Natural killer cell (primary cell): ENCODE data around the gene SHB. TPM values are rescaled to one million over a fixed set of nuclear protein-coding genes. Genes with fewer than 3 reads are reported as not detected.

Experiments
- ATAC-seq, 3 donors: fragments of 150-1000 bp in 2 of 3; fragments of 200-7000 bp in 1 of 3; cut with Tn5 transposase; 1 replicate in 1 of 3; 2 replicates in 2 of 3; pipeline ENCODE4 v1.10.0; 2021; ENCODE audit warnings: mild to moderate bottlenecking in 2 of 3, moderate library complexity in 2 of 3
- DNase-seq, 2 donors: peaks; one replicate each; pipeline versions ENCODE4 v3.0.0 to v3.0.0-alpha.2; 2013 to 2021; ENCODE audit warnings: mixed read lengths in 1 of 2
- H3K27ac ChIP-seq: one replicate; pipeline ENCODE4 v1.5.1; 2013; ENCODE audit warnings: mild to moderate bottlenecking, low read length
- H3K27me3 ChIP-seq: one replicate; pipeline ENCODE4 v1.6.1; 2013; ENCODE audit warnings: low read length; ENCODE audit not compliant: control insufficient read depth, insufficient read depth
- H3K36me3 ChIP-seq: one replicate; pipeline ENCODE4 v1.6.1; 2013; ENCODE audit warnings: low read length; ENCODE audit not compliant: control insufficient read depth, insufficient read depth
- H3K4me1 ChIP-seq: one replicate; pipeline ENCODE4 v1.6.1; 2013; ENCODE audit warnings: low read length; ENCODE audit not compliant: control insufficient read depth, insufficient read depth
- H3K4me3 ChIP-seq: one replicate; pipeline ENCODE4 v1.5.1; 2013; ENCODE audit warnings: low read length
- H3K9me3 ChIP-seq: one replicate; pipeline ENCODE4 v1.6.1; 2013; ENCODE audit warnings: low read length; ENCODE audit not compliant: control insufficient read depth, insufficient read depth
- H3K27ac Mint-ChIP-seq, 2 donors: one replicate each; pipeline ENCODE4 v1.8.0; 2022; ENCODE audit warnings: mild to moderate bottlenecking in 2 of 2, mixed read lengths in 2 of 2, moderate library complexity in 1 of 2
- H3K27me3 Mint-ChIP-seq, 2 donors: one replicate each; pipeline ENCODE4 v1.8.0; 2022; ENCODE audit warnings: low read depth in 2 of 2, mixed read lengths in 2 of 2
- H3K36me3 Mint-ChIP-seq: one replicate; pipeline ENCODE4 v1.8.0; 2022; ENCODE audit warnings: mixed read lengths
- H3K4me1 Mint-ChIP-seq, 2 donors: one replicate each; pipeline ENCODE4 v1.8.0; 2022; ENCODE audit warnings: mixed read lengths in 2 of 2
- H3K4me3 Mint-ChIP-seq: one replicate; pipeline ENCODE4 v1.8.0; 2022; ENCODE audit warnings: mild to moderate bottlenecking, moderate library complexity, mixed read lengths
- H3K9me3 Mint-ChIP-seq, 2 donors: one replicate each; pipeline ENCODE4 v1.8.0; 2022; ENCODE audit warnings: mixed read lengths in 2 of 2
- WGBS: methylation state at CpG from one replicate; pipeline ENCODE4 v1.1.7; 2013; ENCODE audit warnings: missing lambda C conversion rate; ENCODE audit not compliant: insufficient coverage; 5-methylcytosine and 5-hydroxymethylcytosine counted together
- intact Hi-C: fragments of 100-400 bp; cut with micrococcal nuclease; formaldehyde crosslinking; loops from one replicate; pipeline ENCODE4 v1.14.2; 2022
- total RNA-seq, 4 donors: library from RNA; stranded (reverse); fragments of 120-200 nt in 1 of 4; gene quantifications; one replicate each; pipeline versions ENCODE4 v1.2.3 to v1.2.4, GENCODE V29; 2013 to 2022
- TF ChIP-seq, protein P1 (sequence below): fragments of 200-600 bp; IDR thresholded peaks from one replicate; pipeline ENCODE4 v1.8.0; 2022; ENCODE audit warnings: antibody characterized with exemption

SHB gene
- total RNA-seq, 3 donors from 2014 or later (not counting 1 experiment from before 2014, with no cell fraction given): 2.7 to 7.1 (median 2.9) TPM

DNA sequence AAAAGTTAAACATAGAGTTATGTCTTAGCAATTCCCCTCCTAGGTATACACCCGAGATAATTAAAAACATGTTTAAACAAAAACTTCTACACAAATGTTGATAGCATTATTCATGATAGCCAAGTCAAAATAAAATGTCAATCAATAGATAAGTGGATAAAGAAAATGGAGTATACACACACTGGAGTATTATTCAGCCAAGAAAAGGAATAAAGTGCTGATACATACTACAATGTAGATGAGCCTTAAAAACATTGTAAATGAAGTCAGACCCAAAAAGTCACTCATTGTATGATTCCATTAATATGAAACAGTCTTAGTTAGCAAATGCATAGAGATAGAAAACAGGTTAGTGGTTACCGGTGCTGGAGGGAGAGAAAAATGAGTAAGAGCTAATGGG lies 34.3 kb upstream of the SHB start:
- ATAC-seq (no peak), DNase-seq (no peak)
- no peaks in the 10 kb centered on the region for H3K4me1 Mint-ChIP-seq
- H3K9me3 Mint-ChIP-seq: no peaks in the 10 kb centered on the region
- no peak overlapping the region for H3K27ac Mint-ChIP-seq
- H3K36me3 Mint-ChIP-seq: no peaks in the 10 kb centered on the region
- Histone ChIP-seq H3K36me3 (no peaks in the 10 kb centered on the region), H3K4me3 (no peak overlapping the region), H3K27ac (no peak overlapping the region), H3K27me3 (peaks cover 2% of the 10 kb centered on the region), H3K9me3 (no peaks in the 10 kb centered on the region), H3K4me1 (no peaks in the 10 kb centered on the region)
- H3K4me3 Mint-ChIP-seq: no peak overlapping the region
- intact Hi-C loops: no loop called here
- 94% methylated on average over 1 of the region's 2 CpGs for WGBS
- H3K27me3 Mint-ChIP-seq: peaks cover 24 to 28% of the 10 kb centered on the region in 2 donors
- TF ChIP-seq, protein P1, sequence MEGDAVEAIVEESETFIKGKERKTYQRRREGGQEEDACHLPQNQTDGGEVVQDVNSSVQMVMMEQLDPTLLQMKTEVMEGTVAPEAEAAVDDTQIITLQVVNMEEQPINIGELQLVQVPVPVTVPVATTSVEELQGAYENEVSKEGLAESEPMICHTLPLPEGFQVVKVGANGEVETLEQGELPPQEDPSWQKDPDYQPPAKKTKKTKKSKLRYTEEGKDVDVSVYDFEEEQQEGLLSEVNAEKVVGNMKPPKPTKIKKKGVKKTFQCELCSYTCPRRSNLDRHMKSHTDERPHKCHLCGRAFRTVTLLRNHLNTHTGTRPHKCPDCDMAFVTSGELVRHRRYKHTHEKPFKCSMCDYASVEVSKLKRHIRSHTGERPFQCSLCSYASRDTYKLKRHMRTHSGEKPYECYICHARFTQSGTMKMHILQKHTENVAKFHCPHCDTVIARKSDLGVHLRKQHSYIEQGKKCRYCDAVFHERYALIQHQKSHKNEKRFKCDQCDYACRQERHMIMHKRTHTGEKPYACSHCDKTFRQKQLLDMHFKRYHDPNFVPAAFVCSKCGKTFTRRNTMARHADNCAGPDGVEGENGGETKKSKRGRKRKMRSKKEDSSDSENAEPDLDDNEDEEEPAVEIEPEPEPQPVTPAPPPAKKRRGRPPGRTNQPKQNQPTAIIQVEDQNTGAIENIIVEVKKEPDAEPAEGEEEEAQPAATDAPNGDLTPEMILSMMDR: no peak

DNA sequence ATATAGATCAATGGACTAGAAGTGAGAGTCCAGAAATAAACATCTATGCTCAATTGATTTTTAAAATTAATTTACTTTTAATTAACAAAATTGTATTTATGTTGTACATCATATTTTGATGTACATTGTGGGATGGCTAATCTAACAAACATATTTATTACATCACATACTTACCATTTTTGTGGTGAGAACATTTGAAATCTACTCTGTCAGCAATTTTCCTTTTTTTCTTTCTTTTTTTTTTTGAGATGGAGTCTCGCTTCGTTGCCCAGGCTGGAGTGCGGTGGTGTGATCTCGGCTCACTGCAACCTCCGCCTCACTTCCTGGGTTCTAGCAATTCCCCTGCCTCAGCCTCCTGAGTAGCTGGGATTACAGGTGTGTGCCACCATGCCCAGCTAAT lies 32.4 kb upstream of the SHB start:
- intact Hi-C loops: no loop called here
- Mint-ChIP-seq H3K4me1 (no peaks in the 10 kb centered on the region), H3K27me3 (peaks cover 23 to 33% of the 10 kb centered on the region in 2 donors), H3K27ac (no peak overlapping the region), H3K4me3 (no peak overlapping the region), H3K36me3 (no peaks in the 10 kb centered on the region), H3K9me3 (no peaks in the 10 kb centered on the region)
- Histone ChIP-seq H3K4me1 (no peaks in the 10 kb centered on the region), H3K27ac (no peak overlapping the region), H3K9me3 (no peaks in the 10 kb centered on the region), H3K27me3 (no peaks in the 10 kb centered on the region), H3K36me3 (no peaks in the 10 kb centered on the region), H3K4me3 (no peak overlapping the region)
- ATAC-seq (no peak), DNase-seq (no peak)
- TF ChIP-seq, protein P1: no peak
- 96% methylated on average over 5 of the region's 5 CpGs for WGBS

DNA sequence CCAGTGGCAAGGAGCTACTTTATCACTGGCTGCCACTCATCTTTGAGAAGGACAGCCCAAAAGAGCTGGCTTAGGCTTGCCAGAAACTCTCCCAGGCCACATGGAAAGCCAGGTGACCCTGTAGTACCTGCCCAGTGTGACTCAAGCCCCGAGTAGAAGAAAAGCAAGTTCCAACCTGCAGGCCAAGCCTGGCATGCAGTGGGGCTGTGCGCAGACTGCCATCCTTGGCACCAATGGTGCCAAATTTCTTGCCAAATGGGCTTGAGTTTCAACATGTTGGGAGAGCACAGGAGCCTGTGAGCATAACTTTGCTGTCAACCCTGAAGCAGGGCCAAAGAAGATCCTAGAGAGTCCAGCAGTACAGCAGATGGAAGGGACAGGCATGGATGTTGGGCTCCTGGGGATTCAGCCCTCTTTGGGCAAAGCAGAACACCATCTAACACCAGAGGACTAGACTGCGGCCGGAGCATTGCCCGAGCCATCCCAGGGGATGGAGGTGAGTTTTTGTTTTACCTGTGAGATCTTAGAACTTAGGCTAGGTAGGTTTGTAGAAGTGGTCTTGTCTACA lies 27.3 kb upstream of the SHB start:
- DNase-seq: no peak
- H3K27ac ChIP-seq: no peak overlapping the region
- H3K9me3 ChIP-seq: no peaks in the 10 kb centered on the region
- Mint-ChIP-seq H3K4me3 (no peak overlapping the region), H3K36me3 (no peaks in the 10 kb centered on the region), H3K4me1 (no peaks in the 10 kb centered on the region), H3K27me3 (peaks cover 10 to 38% of the 10 kb centered on the region in 2 donors), H3K9me3 (no peaks in the 10 kb centered on the region), H3K27ac (no peak overlapping the region)
- no peak for ATAC-seq
- 96% methylated on average over 5 of the region's 5 CpGs for WGBS
- H3K36me3 ChIP-seq: no peaks in the 10 kb centered on the region
- no peak overlapping the region for H3K4me3 ChIP-seq
- H3K4me1 ChIP-seq: no peaks in the 10 kb centered on the region
- H3K27me3 ChIP-seq: no peaks in the 10 kb centered on the region
- intact Hi-C loops: loop anchor here (10.0 kb wide), 2 partner anchors 58 to 128 kb away; no protein-coding TSS in a partner anchor
- TF ChIP-seq, protein P1: no peak

DNA sequence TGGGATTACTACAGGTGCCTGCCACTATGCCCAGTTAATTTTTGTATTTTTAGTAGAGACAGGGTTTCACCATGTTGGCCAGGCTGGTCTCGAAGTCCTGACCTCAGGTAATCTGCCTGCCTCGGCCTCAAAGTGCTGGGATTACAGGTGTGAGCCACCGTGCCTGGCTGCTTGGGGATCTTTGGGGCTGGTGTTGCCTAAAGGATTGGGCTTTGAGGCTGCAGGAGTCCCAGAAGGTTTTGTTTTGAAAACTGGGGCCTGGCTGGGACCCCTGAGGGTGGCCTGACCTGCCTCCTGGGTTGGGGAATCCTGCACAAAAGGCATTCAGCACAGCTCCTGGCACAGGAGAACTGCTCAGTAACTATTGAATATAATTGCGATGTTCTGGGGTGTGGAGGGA lies 25.1 kb upstream of the SHB start:
- H3K9me3 Mint-ChIP-seq: no peaks in the 10 kb centered on the region
- no peak overlapping the region for H3K27ac ChIP-seq
- no peak for DNase-seq
- H3K4me3 ChIP-seq: no peak overlapping the region
- no peaks in the 10 kb centered on the region for H3K9me3 ChIP-seq
- intact Hi-C loops: loop anchor here (10.0 kb wide), 2 partner anchors 61 to 131 kb away; no protein-coding TSS in a partner anchor
- H3K4me1 ChIP-seq: no peaks in the 10 kb centered on the region
- H3K36me3 Mint-ChIP-seq: no peaks in the 10 kb centered on the region
- WGBS: 89% methylated on average over 4 of the region's 4 CpGs
- no peaks in the 10 kb centered on the region for H3K36me3 ChIP-seq
- TF ChIP-seq, protein P1: no peak
- H3K27me3 Mint-ChIP-seq: peaks cover 12 to 26% of the 10 kb centered on the region in 2 donors
- H3K27me3 ChIP-seq: no peaks in the 10 kb centered on the region
- H3K4me3 Mint-ChIP-seq: no peak overlapping the region
- no peaks in the 10 kb centered on the region for H3K4me1 Mint-ChIP-seq
- H3K27ac Mint-ChIP-seq: no peak overlapping the region
- ATAC-seq: no peak
